RWPE1 (cell line): ENCODE data around the gene LEMD3.

ENCODE experiments used
- CTCF ChIA-PET: fragments of 350-600 bp; sonication (Branson Sonifier 250); formaldehyde crosslinking; extraction: SDS; loops from one replicate; lab custom pipeline; 2021; lab: Yijun Ruan, JAX
- POLR2A ChIA-PET: fragments of 400-600 bp; formaldehyde crosslinking; extraction: SDS; loops from one replicate; lab custom pipeline; 2020; ENCODE audit warnings: antibody characterized with exemption; ENCODE audit not compliant: low non-redundant PET; lab: Yijun Ruan, JAX
- DNase-seq: peaks from one replicate; pipeline ENCODE4 v3.0.0; 2012; ENCODE audit warnings: low spot score
- H3K27ac ChIP-seq: fragments of 450-650 bp; 2 replicates; pipeline ENCODE4 v1.5.1; 2017
- CTCF ChIP-seq: fragments of 450-650 bp; conservative IDR thresholded peaks from 2 replicates; pipeline ENCODE4 v1.5.1; 2017; ENCODE audit warnings: low read depth, mild to moderate bottlenecking

The LEMD3 gene

GRCh38 chr12:65171870-65172269 lies 2.5 kb downstream of the LEMD3 start:
- DNase-seq = no peak
- ChIA-PET CTCF (interaction anchor here (0.7 to 1.7 kb wide), 2 partner anchors 15 to 392 kb away, joined by 3 to 4 read pairs; no protein-coding TSS in a partner anchor), POLR2A (no interaction called here)
- TF ChIP-seq CTCF = no peak
- no peak overlapping the region for H3K27ac ChIP-seq

GRCh38 chr12:65175385-65175784 lies 6.0 kb downstream of the LEMD3 start:
- H3K27ac ChIP-seq = no peak overlapping the region
- TF ChIP-seq CTCF = no peak
- CTCF ChIA-PET = no interaction called here
- POLR2A ChIA-PET = no interaction called here
- DNase-seq = no peak

- DNase-seq = no peak
- CTCF ChIA-PET = interaction anchor here (0.7 kb wide), 1 partner anchor 191 kb away, joined by 3 read pairs; no protein-coding TSS in a partner anchor
- POLR2A ChIA-PET = no interaction called here
- no peak for TF ChIP-seq CTCF
- H3K27ac ChIP-seq = no peak overlapping the region
These were observed 12.8 kb downstream of the LEMD3 start for GRCh38 chr12:65182012-65182739.

- ChIA-PET POLR2A (no interaction called here), CTCF (no interaction called here)
- no peak for TF ChIP-seq CTCF
- no peak for DNase-seq
- H3K27ac ChIP-seq = no peak overlapping the region
These were observed 14.9 kb downstream of the LEMD3 start for GRCh38 chr12:65184176-65184857.

GRCh38 chr12:65184858-65185229 lies 15.5 kb downstream of the LEMD3 start:
- H3K27ac ChIP-seq = no peak overlapping the region
- ChIA-PET POLR2A (no interaction called here), CTCF (no interaction called here)
- no peak for DNase-seq
- no peak for TF ChIP-seq CTCF

- no peak for TF ChIP-seq CTCF
- H3K27ac ChIP-seq = no peak overlapping the region
- ChIA-PET CTCF (no interaction called here), POLR2A (no interaction called here)
- no peak for DNase-seq
These were observed 18.3 kb downstream of the LEMD3 start for GRCh38 chr12:65187665-65188064.
